ENCODE measurements around the gene CAD. TPM values are rescaled to one million over a fixed set of nuclear protein-coding genes. Genes with fewer than 3 reads are reported as not detected.

CAD gene
- polyA plus RNA-seq, 2 of the 4 experiments (the other 2 are of a cell fraction) = 50.5 to 69.3 TPM

DNA sequence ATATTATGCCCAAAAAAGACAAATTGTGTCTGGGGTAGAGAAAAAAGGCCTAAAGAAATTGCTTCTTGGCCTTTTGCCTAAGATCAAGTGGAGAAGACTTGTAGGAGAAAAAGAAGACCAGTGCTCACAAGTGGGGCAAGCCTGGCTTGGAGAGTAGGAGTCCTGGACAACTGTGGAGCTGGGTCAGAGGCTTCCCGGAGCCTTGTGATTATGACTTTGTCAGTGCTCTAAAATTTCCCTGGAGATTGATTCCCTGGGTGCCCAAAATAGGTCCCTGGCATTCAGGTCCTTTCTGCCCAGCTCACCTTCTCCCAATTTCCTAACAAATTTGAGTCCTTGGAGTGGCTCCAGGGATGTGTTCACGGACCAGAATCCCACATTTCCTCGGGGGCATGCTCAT is 64.3 kb downstream of the CAD start:
- DNase-seq (ENCODE audit: low read depth in 1 of 2, low spot score in 1 of 2) (no peak), FAIRE-seq (no peak), ATAC-seq (no peak)
- Histone ChIP-seq H3K9me3 (no peaks in the 10 kb centered on the region), H3K4me2 (no peak overlapping the region), H3K4me1 (peaks cover 26% of the 10 kb centered on the region), H3K27ac (peak overlapping the region in 1 of 2 experiments; percentile 75; a peak in 4 of 6 replicates), H3K4me3 (no peak overlapping the region)
- ChIA-PET POLR2A (no interaction called here), CTCF (interaction anchor here (0.7 to 12.1 kb wide), 28 partner anchors 14 to 435 kb away, joined by 3 to 394 read pairs (median 8); partner anchors contain the start of genes ABHD1, KHK, SLC30A3 and TCF23)
- WGBS (ENCODE audit: missing lambda C conversion rate) = 82% methylated on average over 3 of the region's 3 CpGs
- TF ChIP-seq CHD4 (IDR thresholded peaks at IDR 0.05; ENCODE audit: borderline replicate concordance) (no peak), SREBF2 (IDR thresholded peaks at IDR 0.05) (no peak), BHLHE40 (IDR thresholded peaks at IDR 0.05; ENCODE audit: low read depth, low read length) (no peak), NPAS2 (CRISPR knock-in tag; IDR thresholded peaks at IDR 0.05; ENCODE audit: borderline replicate concordance) (no peak), MAFK (IDR thresholded peaks at IDR 0.05; ENCODE audit: partially characterized antibody) (no peak), HEYL (CRISPR knock-in tag; IDR thresholded peaks at IDR 0.05) (no peak), ZC3H11A (IDR thresholded peaks at IDR 0.05) (no peak), RCOR1 (IDR thresholded peaks at IDR 0.05; ENCODE audit: low read depth, low read length) (no peak), RFX5 (IDR thresholded peaks at IDR 0.05) (no peak), MAZ (IDR thresholded peaks at IDR 0.05; ENCODE audit: borderline replicate concordance, low read depth, low read length) (no peak), KDM5A (IDR thresholded peaks at IDR 0.05) (no peak), RAD21 (conservative IDR thresholded peaks at IDR 0.05 in 1 of 2, IDR thresholded peaks at IDR 0.05 in 1 of 2) (no peak), EP300 (IDR thresholded peaks at IDR 0.05) (no peak), ZNF302 (CRISPR knock-in tag; IDR thresholded peaks at IDR 0.05) (no peak)
- TF ChIP-seq, protein P1, sequence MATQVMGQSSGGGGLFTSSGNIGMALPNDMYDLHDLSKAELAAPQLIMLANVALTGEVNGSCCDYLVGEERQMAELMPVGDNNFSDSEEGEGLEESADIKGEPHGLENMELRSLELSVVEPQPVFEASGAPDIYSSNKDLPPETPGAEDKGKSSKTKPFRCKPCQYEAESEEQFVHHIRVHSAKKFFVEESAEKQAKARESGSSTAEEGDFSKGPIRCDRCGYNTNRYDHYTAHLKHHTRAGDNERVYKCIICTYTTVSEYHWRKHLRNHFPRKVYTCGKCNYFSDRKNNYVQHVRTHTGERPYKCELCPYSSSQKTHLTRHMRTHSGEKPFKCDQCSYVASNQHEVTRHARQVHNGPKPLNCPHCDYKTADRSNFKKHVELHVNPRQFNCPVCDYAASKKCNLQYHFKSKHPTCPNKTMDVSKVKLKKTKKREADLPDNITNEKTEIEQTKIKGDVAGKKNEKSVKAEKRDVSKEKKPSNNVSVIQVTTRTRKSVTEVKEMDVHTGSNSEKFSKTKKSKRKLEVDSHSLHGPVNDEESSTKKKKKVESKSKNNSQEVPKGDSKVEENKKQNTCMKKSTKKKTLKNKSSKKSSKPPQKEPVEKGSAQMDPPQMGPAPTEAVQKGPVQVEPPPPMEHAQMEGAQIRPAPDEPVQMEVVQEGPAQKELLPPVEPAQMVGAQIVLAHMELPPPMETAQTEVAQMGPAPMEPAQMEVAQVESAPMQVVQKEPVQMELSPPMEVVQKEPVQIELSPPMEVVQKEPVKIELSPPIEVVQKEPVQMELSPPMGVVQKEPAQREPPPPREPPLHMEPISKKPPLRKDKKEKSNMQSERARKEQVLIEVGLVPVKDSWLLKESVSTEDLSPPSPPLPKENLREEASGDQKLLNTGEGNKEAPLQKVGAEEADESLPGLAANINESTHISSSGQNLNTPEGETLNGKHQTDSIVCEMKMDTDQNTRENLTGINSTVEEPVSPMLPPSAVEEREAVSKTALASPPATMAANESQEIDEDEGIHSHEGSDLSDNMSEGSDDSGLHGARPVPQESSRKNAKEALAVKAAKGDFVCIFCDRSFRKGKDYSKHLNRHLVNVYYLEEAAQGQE (IDR thresholded peaks at IDR 0.05) = no peak
- TF ChIP-seq, protein P2, sequence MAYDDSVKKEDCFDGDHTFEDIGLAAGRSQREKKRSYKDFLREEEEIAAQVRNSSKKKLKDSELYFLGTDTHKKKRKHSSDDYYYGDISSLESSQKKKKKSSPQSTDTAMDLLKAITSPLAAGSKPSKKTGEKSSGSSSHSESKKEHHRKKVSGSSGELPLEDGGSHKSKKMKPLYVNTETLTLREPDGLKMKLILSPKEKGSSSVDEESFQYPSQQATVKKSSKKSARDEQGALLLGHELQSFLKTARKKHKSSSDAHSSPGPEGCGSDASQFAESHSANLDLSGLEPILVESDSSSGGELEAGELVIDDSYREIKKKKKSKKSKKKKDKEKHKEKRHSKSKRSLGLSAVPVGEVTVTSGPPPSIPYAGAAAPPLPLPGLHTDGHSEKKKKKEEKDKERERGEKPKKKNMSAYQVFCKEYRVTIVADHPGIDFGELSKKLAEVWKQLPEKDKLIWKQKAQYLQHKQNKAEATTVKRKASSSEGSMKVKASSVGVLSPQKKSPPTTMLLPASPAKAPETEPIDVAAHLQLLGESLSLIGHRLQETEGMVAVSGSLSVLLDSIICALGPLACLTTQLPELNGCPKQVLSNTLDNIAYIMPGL (CRISPR knock-in tag; IDR thresholded peaks at IDR 0.05; ENCODE audit: borderline replicate concordance) = no peak
- TF ChIP-seq, protein P3, sequence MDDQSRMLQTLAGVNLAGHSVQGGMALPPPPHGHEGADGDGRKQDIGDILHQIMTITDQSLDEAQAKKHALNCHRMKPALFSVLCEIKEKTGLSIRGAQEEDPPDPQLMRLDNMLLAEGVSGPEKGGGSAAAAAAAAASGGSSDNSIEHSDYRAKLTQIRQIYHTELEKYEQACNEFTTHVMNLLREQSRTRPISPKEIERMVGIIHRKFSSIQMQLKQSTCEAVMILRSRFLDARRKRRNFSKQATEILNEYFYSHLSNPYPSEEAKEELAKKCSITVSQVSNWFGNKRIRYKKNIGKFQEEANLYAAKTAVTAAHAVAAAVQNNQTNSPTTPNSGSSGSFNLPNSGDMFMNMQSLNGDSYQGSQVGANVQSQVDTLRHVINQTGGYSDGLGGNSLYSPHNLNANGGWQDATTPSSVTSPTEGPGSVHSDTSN (IDR thresholded peaks at IDR 0.05) = no peak
- TF ChIP-seq, protein P4, sequence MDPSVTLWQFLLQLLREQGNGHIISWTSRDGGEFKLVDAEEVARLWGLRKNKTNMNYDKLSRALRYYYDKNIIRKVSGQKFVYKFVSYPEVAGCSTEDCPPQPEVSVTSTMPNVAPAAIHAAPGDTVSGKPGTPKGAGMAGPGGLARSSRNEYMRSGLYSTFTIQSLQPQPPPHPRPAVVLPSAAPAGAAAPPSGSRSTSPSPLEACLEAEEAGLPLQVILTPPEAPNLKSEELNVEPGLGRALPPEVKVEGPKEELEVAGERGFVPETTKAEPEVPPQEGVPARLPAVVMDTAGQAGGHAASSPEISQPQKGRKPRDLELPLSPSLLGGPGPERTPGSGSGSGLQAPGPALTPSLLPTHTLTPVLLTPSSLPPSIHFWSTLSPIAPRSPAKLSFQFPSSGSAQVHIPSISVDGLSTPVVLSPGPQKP (IDR thresholded peaks at IDR 0.05; ENCODE audit: low read depth, low read length) = no peak
- TF ChIP-seq, protein P5, sequence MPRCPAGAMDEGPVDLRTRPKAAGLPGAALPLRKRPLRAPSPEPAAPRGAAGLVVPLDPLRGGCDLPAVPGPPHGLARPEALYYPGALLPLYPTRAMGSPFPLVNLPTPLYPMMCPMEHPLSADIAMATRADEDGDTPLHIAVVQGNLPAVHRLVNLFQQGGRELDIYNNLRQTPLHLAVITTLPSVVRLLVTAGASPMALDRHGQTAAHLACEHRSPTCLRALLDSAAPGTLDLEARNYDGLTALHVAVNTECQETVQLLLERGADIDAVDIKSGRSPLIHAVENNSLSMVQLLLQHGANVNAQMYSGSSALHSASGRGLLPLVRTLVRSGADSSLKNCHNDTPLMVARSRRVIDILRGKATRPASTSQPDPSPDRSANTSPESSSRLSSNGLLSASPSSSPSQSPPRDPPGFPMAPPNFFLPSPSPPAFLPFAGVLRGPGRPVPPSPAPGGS (IDR thresholded peaks at IDR 0.05) = no peak
- TF ChIP-seq, protein P6, sequence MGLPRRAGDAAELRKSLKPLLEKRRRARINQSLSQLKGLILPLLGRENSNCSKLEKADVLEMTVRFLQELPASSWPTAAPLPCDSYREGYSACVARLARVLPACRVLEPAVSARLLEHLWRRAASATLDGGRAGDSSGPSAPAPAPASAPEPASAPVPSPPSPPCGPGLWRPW (IDR thresholded peaks at IDR 0.05) = no peak

Measured in A549 (cell line).